K562 (cell line): ENCODE results near the gene FAM90A1. TPM values are rescaled to one million over a fixed set of nuclear protein-coding genes. Genes with fewer than 3 reads are reported as not detected.
"Not testable (repeated sequence)": the region's sequence is repeated elsewhere in the genome, so short reads cannot be mapped to it uniquely, and the experiment has no call there.

Source experiments
- ATAC-seq: fragments of 200-7000 bp; cut with Tn5 transposase; 3 replicates; pipeline ENCODE4 v1.9.1; 2020; ENCODE audit warnings: moderate library complexity
- BruUV-seq: library from RNA; stranded (reverse); fragments of 400-500 nt; replicated peaks from 2 replicates; lab custom pipeline; 2021; lab: Mats Ljungman, UMichigan
- CTCF ChIA-PET: fragments of 300-600 bp; formaldehyde crosslinking; extraction: SDS; loops from one replicate; lab custom pipeline; 2021; ENCODE audit warnings: low intra/inter-chr PET ratio; lab: Yijun Ruan, JAX
- POLR2A ChIA-PET: fragments of 300-600, 350-650 bp; sonication (Branson Sonifier 250); formaldehyde crosslinking; extraction: SDS; loops from one replicate; lab custom pipeline; 2021; ENCODE audit warnings: antibody characterized with exemption, inconsistent platforms; lab: Yijun Ruan, JAX
- DNase-seq, 4 experiments: peaks; one replicate each; pipeline versions ENCODE4 v3.0.0 to v3.0.0-alpha.2; 2011 to 2018; ENCODE audit warnings: low spot score in 3 of 4, mixed read lengths in 3 of 4; ENCODE audit errors: extremely low read depth in 1 of 4
- FAIRE-seq: peaks from 2 replicates; lab custom pipeline; 2011; peaks lifted over from hg19 to GRCh38; lab: Jason Lieb, UNC
- H2AFZ ChIP-seq: 2 replicates; pipeline ENCODE4 v1.6.0; 2011; ENCODE audit warnings: low read depth, low read length, control low read depth, inconsistent platforms
- H3K27ac ChIP-seq: fragments of 200-600 bp; 3 replicates; pipeline ENCODE4 v1.8.0; 2011; ENCODE audit warnings: low read depth, mild to moderate bottlenecking, control low read depth, inconsistent platforms, low read length, moderate library complexity, mixed read lengths; ENCODE audit errors: extremely low read depth
- H3K27me3 ChIP-seq, 2 experiments: fragments of 300-600 bp in 1 of 2; 2 replicates in 1 of 2; 3 replicates in 1 of 2; pipeline versions ENCODE4 v1.6.0 to v1.8.0; 2011; ENCODE audit warnings: inconsistent platforms in 2 of 2, low read length in 2 of 2, mild to moderate bottlenecking in 1 of 2, mixed read lengths in 1 of 2, moderate library complexity in 1 of 2; ENCODE audit not compliant: control insufficient read depth in 2 of 2, insufficient read depth in 2 of 2
- H3K36me3 ChIP-seq: fragments of 300-600 bp; 3 replicates; pipeline ENCODE4 v1.8.0; 2011; ENCODE audit warnings: mild to moderate bottlenecking, low read length, inconsistent platforms; ENCODE audit not compliant: control insufficient read depth, insufficient read depth
- H3K4me1 ChIP-seq, 2 experiments: fragments of 200-600 bp in 1 of 2; replicated peaks in 1 of 2; 2 replicates in 1 of 2; 3 replicates in 1 of 2; pipeline versions ENCODE4 v1.5.1 to v1.8.0; 2011; ENCODE audit warnings: inconsistent platforms in 2 of 2, low read length in 2 of 2, mild to moderate bottlenecking in 1 of 2, mixed read lengths in 1 of 2, moderate library complexity in 1 of 2; ENCODE audit not compliant: control insufficient read depth in 2 of 2, insufficient read depth in 2 of 2
- H3K4me2 ChIP-seq: 2 replicates; pipeline ENCODE4 v1.6.1; 2011; ENCODE audit warnings: low read length, control low read depth, inconsistent platforms, mixed read lengths; ENCODE audit not compliant: insufficient read depth
- H3K4me3 ChIP-seq: fragments of 200-600 bp; sonication (generic), shearing (Covaris generic); 2 replicates; pipeline ENCODE4 v1.5.1; 2016; ENCODE audit warnings: control low read depth, inconsistent platforms
- H3K79me2 ChIP-seq: fragments of 200-600 bp; 3 replicates; pipeline ENCODE4 v1.8.0; 2011; ENCODE audit warnings: low read length, inconsistent platforms; ENCODE audit not compliant: control insufficient read depth, insufficient read depth
- H3K9ac ChIP-seq, 2 experiments: 2 replicates each; pipeline versions ENCODE4 v1.6.0 to v1.6.1; 2011; ENCODE audit warnings: low read depth in 2 of 2, low read length in 2 of 2, control low read depth in 1 of 2, inconsistent platforms in 1 of 2, mild to moderate bottlenecking in 1 of 2, mixed read lengths in 1 of 2; ENCODE audit not compliant: insufficient read depth in 1 of 2
- H3K9me1 ChIP-seq: one replicate; pipeline ENCODE4 v1.6.0; 2011; ENCODE audit warnings: inconsistent platforms, mild to moderate bottlenecking, low read length, moderate library complexity; ENCODE audit not compliant: control insufficient read depth, insufficient read depth
- H3K9me3 ChIP-seq: replicated peaks from 2 replicates; pipeline ENCODE4 v1.5.1; 2011; ENCODE audit warnings: low read depth, low read length, inconsistent platforms; ENCODE audit not compliant: control insufficient read depth, insufficient read depth
- H4K20me1 ChIP-seq: replicated peaks from 2 replicates; pipeline ENCODE4 v1.6.1; 2011; ENCODE audit warnings: low read length, inconsistent platforms, mixed read lengths; ENCODE audit not compliant: control insufficient read depth, insufficient read depth
- CREB1 ChIP-seq, 2 experiments: sonication (generic) in 1 of 2; formaldehyde crosslinking in 1 of 2; IDR thresholded peaks; 2 replicates each; pipeline versions ENCODE4 v1.6.1 to v1.8.0; 2012 to 2022; ENCODE audit warnings: inconsistent platforms in 1 of 2, mild to moderate bottlenecking in 1 of 2, missing genetic modification reagents in 1 of 2, moderate library complexity in 1 of 2
- CREM ChIP-seq: IDR thresholded peaks from 2 replicates; pipeline ENCODE4 v1.6.1; 2014; ENCODE audit warnings: antibody characterized with exemption, low read depth
- MAX ChIP-seq: sonication (generic); formaldehyde crosslinking; IDR thresholded peaks from 2 replicates; pipeline ENCODE4 v1.9.0; 2022; ENCODE audit warnings: mild to moderate bottlenecking, missing genetic modification reagents
- MNT ChIP-seq, 2 experiments: fragments of 450-650 bp; conservative IDR thresholded peaks; 2 replicates each; pipeline ENCODE4 v1.6.1; 2017; ENCODE audit warnings: mild to moderate bottlenecking in 2 of 2, moderate library complexity in 2 of 2
- NFIC ChIP-seq: fragments of 450-650 bp; IDR thresholded peaks from 2 replicates; pipeline ENCODE4 v1.6.1; 2017; ENCODE audit warnings: mild to moderate bottlenecking, inconsistent platforms
- NR2C2 ChIP-seq, 2 experiments: fragments of 200-800 bp in 1 of 2; sonication (Bioruptor generic) in 1 of 2; sonication (generic) in 1 of 2; formaldehyde crosslinking in 1 of 2; IDR thresholded peaks; 2 replicates each; pipeline versions ENCODE4 v1.6.1 to v1.8.0; 2016 to 2022; ENCODE audit warnings: mild to moderate bottlenecking in 1 of 2, missing compliant biosample characterization in 1 of 2, missing genetic modification characterization in 1 of 2, missing genetic modification reagents in 1 of 2
- POLR2G ChIP-seq: fragments of 200-400 bp; formaldehyde crosslinking; IDR thresholded peaks from 2 replicates; pipeline ENCODE4 v1.6.1; 2017; ENCODE audit warnings: low read depth, mild to moderate bottlenecking, antibody characterized with exemption, low read length, moderate library complexity
- RAD51 ChIP-seq: fragments of 450-650 bp; IDR thresholded peaks from 2 replicates; pipeline ENCODE4 v1.7.1; 2016; ENCODE audit warnings: low read depth, mild to moderate bottlenecking, borderline replicate concordance
- RFX1 ChIP-seq: fragments of 450-650 bp; IDR thresholded peaks from 2 replicates; pipeline ENCODE4 v1.6.1; 2016; ENCODE audit warnings: mild to moderate bottlenecking, moderate library complexity
- SP1 ChIP-seq: sonication (generic); formaldehyde crosslinking; IDR thresholded peaks from 2 replicates; pipeline ENCODE4 v1.8.1; 2022; ENCODE audit warnings: mild to moderate bottlenecking, missing genetic modification reagents
- TAF1 ChIP-seq: IDR thresholded peaks from 2 replicates; pipeline ENCODE4 v1.6.1; 2011; ENCODE audit warnings: mild to moderate bottlenecking, low read length, moderate library complexity; ENCODE audit not compliant: insufficient read depth, control insufficient read depth, severe bottlenecking; ENCODE audit errors: extremely low read depth
- TFAP4 ChIP-seq: sonication (generic); formaldehyde crosslinking; IDR thresholded peaks from 2 replicates; pipeline ENCODE4 v1.8.0; 2022; ENCODE audit warnings: missing genetic modification reagents, mild to moderate bottlenecking, moderate library complexity, borderline replicate concordance
- VEZF1 ChIP-seq: fragments of 200-800 bp; sonication (Bioruptor generic); IDR thresholded peaks from 2 replicates; pipeline ENCODE4 v1.6.1; 2017; ENCODE audit warnings: missing genetic modification characterization, missing compliant biosample characterization
- YY1 ChIP-seq, 3 experiments: IDR thresholded peaks; 2 replicates each; pipeline ENCODE4 v1.6.1; 2011; ENCODE audit warnings: low read length in 2 of 3, mild to moderate bottlenecking in 2 of 3, moderate library complexity in 2 of 3, borderline replicate concordance in 1 of 3, control low read depth in 1 of 3, low read depth in 1 of 3; ENCODE audit not compliant: insufficient read depth in 3 of 3, insufficient replicate concordance in 2 of 3, control insufficient read depth in 1 of 3, insufficient read length in 1 of 3; ENCODE audit errors: extremely low read depth in 1 of 3
- WGBS: fragments of 100-300 bp; shearing (Covaris generic); methylation state at CpG from one replicate; pipeline ENCODE4 v1.1.6; 2016; ENCODE audit warnings: low coverage, mixed read lengths; ENCODE audit not compliant: insufficient coverage; ENCODE audit errors: missing lambda C conversion rate; 5-methylcytosine and 5-hydroxymethylcytosine counted together
- in situ Hi-C: fragments of 300-500 bp; cut with MboI; formaldehyde crosslinking; loops from 4 replicates; pipeline ENCODE4 v1.15.0; 2018; ENCODE audit warnings: inconsistent platforms, mixed read lengths
- intact Hi-C: fragments of 100-400 bp; cut with micrococcal nuclease; formaldehyde crosslinking; loops from 2 replicates; pipeline ENCODE4 v1.14.2; 2022
- polyA plus RNA-seq, 8 experiments: library from polyadenylated mRNA; depleted of rRNA in 4 of 8; stranded (reverse) in 5 of 8; unstranded in 3 of 8; fragments of >200 nt; fragmentation: Nextera tagmentation in 2 of 8; fragmentation: Illumina TruSeq in 1 of 8; extraction: Ambion mirVana in 2 of 8; extraction: Trizol in 1 of 8; gene quantifications; 2 replicates each; pipeline versions ENCODE4 v1.2.1 to v1.2.3, GENCODE V29; 2011 to 2014; ENCODE audit warnings: inconsistent platforms in 1 of 8, missing spikeins in 1 of 8
- total RNA-seq, 7 experiments: library from RNA; depleted of rRNA in 6 of 7; stranded (reverse); fragments of >200 nt in 6 of 7; fragmentation: Illumina TruSeq in 2 of 7; extraction: Trizol in 2 of 7; gene quantifications; 2 replicates each; pipeline versions ENCODE4 v1.2.1 to v1.2.3, GENCODE V29; 2011 to 2021; ENCODE audit warnings: low replicate concordance in 1 of 7

FAM90A1 gene
- total and polyA plus RNA-seq, 9 of the 15 experiments (the other 6 are each of a cell fraction or from before 2014, with no cell fraction given), result 0.01 to 0.16 (median 0.04) TPM; not detected in 4

- H2AFZ ChIP-seq, result peak overlapping the region; percentile 77
- H3K9ac ChIP-seq, result peak overlapping the region; percentile 62 to 88; a peak in 3 of 4 replicates
- H3K36me3 ChIP-seq; H4K20me1 ChIP-seq; BruUV-seq; POLR2A ChIA-PET; H3K27me3 ChIP-seq; intact Hi-C loops; in situ Hi-C loops; CTCF ChIA-PET; H3K79me2 ChIP-seq; H3K9me1 ChIP-seq; H3K9me3 ChIP-seq; H3K4me1 ChIP-seq; TF ChIP-seq CREB1 (IDR thresholded peaks at IDR 0.05); NR2C2 (CRISPR knock-in tag; IDR thresholded peaks at IDR 0.05): not testable (repeated sequence)
- peak overlapping the region; percentile 68; the same call in 2 of the 3 replicates for H3K27ac ChIP-seq
- FAIRE-seq (peak; percentile 62), DNase-seq (peak; percentile 85 to 91 (median 89)), ATAC-seq (peak; percentile 100)
- H3K4me3 ChIP-seq, result peak overlapping the region; percentile 61
- 0% methylated on average over 15 of the region's 57 CpGs for WGBS
- H3K4me2 ChIP-seq, result peak overlapping the region; percentile 72; the same call in 1 of the 2 replicates
- peak; percentile 55; the same call in 1 of the 2 replicates for TF ChIP-seq CREB1 (CRISPR knock-in tag; IDR thresholded peaks at IDR 0.05)
- TF ChIP-seq VEZF1 (CRISPR knock-in tag), result peak; percentile 69
- TF ChIP-seq TAF1, result peak; percentile 45
- TF ChIP-seq NFIC, result peak; percentile 100
- peak; percentile 60; the same call in 1 of the 2 replicates for TF ChIP-seq TFAP4 (CRISPR knock-in tag)
- TF ChIP-seq CREM, result 0 out of 2 replicates have a peak, but pooled peaks have one; percentile 47
- TF ChIP-seq RAD51, result peak; percentile 55; the same call in 1 of the 2 replicates
- peak; percentile 16; the same call in 1 of the 2 replicates for TF ChIP-seq SP1 (CRISPR knock-in tag)
- TF ChIP-seq POLR2G, result peak; percentile 60; the same call in 1 of the 2 replicates
- peak; percentile 44 for TF ChIP-seq MAX (CRISPR knock-in tag)
- peak; percentile 50; the same call in 1 of the 2 replicates for TF ChIP-seq NR2C2 (tag; IDR thresholded peaks at IDR 0.05)
- peak; percentile 84 for TF ChIP-seq RFX1
- TF ChIP-seq YY1 (IDR thresholded peaks at IDR 0.05; ENCODE audit: borderline replicate concordance in 1 of 3, control insufficient read depth in 1 of 3, extremely low read depth in 1 of 3, insufficient read depth in 3 of 3, insufficient read length in 1 of 3, insufficient replicate concordance in 2 of 3, low read depth in 1 of 3, low read length in 2 of 3), result peak; percentile 40 to 86 (median 77)
- peak; percentile 38 to 52; a peak in 2 of 4 replicates for TF ChIP-seq MNT (conservative IDR thresholded peaks at IDR 0.05)
Observed at GRCh38 chr12:8242880-8243681, 15.7 kb upstream of the FAM90A1 start.
